Right renal pelvis (tissue), 4 donors: Measurements from ENCODE around the gene TMEM86B. TPM values are rescaled to one million over a fixed set of nuclear protein-coding genes. Genes with fewer than 3 reads are reported as not detected.

ENCODE experiments used
- DNase-seq, 4 donors: peaks; one replicate each; pipeline ENCODE4 v3.0.0-alpha.2; 2013; ENCODE audit warnings: low read depth in 4 of 4, low spot score in 3 of 4, missing footprints in 1 of 4
- polyA plus RNA-seq, 4 donors: library from polyadenylated mRNA; unstranded; fragments of 120-200 nt; gene quantifications; one replicate each; pipeline ENCODE4 v1.2.1, GENCODE V29; 2013; ENCODE audit not compliant: insufficient read length in 4 of 4

Gene TMEM86B
- polyA plus RNA-seq, 4 donors, result 2.9 to 4.5 (median 3.9) TPM

GRCh38 chr19:55257461-55258420 lies 29.2 kb upstream of the TMEM86B start:
- DNase-seq, result no peak

GRCh38 chr19:55256562-55257460 lies 28.2 kb upstream of the TMEM86B start:
- no peak for DNase-seq

- no peak for DNase-seq
Observed at GRCh38 chr19:55255618-55256423, 27.3 kb upstream of the TMEM86B start.

GRCh38 chr19:55254625-55254977 lies 26.0 kb upstream of the TMEM86B start:
- DNase-seq, result no peak

- DNase-seq, result no peak
Observed at GRCh38 chr19:55253842-55254624, 25.5 kb upstream of the TMEM86B start.

- DNase-seq, result no peak
Observed at GRCh38 chr19:55252760-55253663, 24.4 kb upstream of the TMEM86B start.

- DNase-seq, result no peak
Observed at GRCh38 chr19:55251341-55252081, 22.9 kb upstream of the TMEM86B start.

GRCh38 chr19:55250262-55251036 lies 21.9 kb upstream of the TMEM86B start:
- DNase-seq, result no peak

GRCh38 chr19:55249841-55250240 lies 21.3 kb upstream of the TMEM86B start:
- no peak for DNase-seq

GRCh38 chr19:55248704-55249103 lies 20.1 kb upstream of the TMEM86B start:
- no peak for DNase-seq

- DNase-seq, result no peak
Observed at GRCh38 chr19:55248166-55248675, 19.7 kb upstream of the TMEM86B start.

- no peak for DNase-seq
Observed at GRCh38 chr19:55247621-55248099, 19.1 kb upstream of the TMEM86B start.

GRCh38 chr19:55246462-55247451 lies 18.2 kb upstream of the TMEM86B start:
- no peak for DNase-seq

- no peak for DNase-seq
Observed at GRCh38 chr19:55245236-55245904, 16.8 kb upstream of the TMEM86B start.

GRCh38 chr19:55244004-55244680 lies 15.6 kb upstream of the TMEM86B start:
- no peak for DNase-seq
